HEK293T (cell line): ENCODE measurements around the gene RNU6-9.

ENCODE experiments used
- CTCF ChIA-PET: fragments of 350-600 bp; formaldehyde crosslinking; extraction: SDS; loops from one replicate; lab custom pipeline; 2021; ENCODE audit warnings: antibody characterized with exemption, inconsistent platforms; lab: Yijun Ruan, JAX
- POLR2A ChIA-PET: fragments of 350-600 bp; formaldehyde crosslinking; extraction: SDS; loops from one replicate; lab custom pipeline; 2020; ENCODE audit warnings: antibody characterized with exemption, inconsistent platforms; lab: Yijun Ruan, JAX
- DNase-seq: peaks from one replicate; pipeline ENCODE4 v3.0.0; 2012; ENCODE audit warnings: mixed read lengths; ENCODE audit errors: extremely low spot score
- ARNT ChIP-seq: fragments of 450-650 bp; IDR thresholded peaks from 2 replicates; pipeline ENCODE4 v1.6.1; 2017; ENCODE audit warnings: mild to moderate bottlenecking
- BHLHE40 ChIP-seq: fragments of 450-650 bp; IDR thresholded peaks from 2 replicates; pipeline ENCODE4 v1.6.1; 2016; ENCODE audit warnings: mild to moderate bottlenecking, moderate library complexity, borderline replicate concordance
- CTBP1 ChIP-seq: fragments of 450-650 bp; IDR thresholded peaks from 2 replicates; pipeline ENCODE4 v1.6.1; 2016; ENCODE audit warnings: borderline replicate concordance
- ELF4 ChIP-seq: fragments of 450-650 bp; IDR thresholded peaks from 2 replicates; pipeline ENCODE4 v1.6.1; 2017; ENCODE audit warnings: antibody characterized with exemption
- FOXA1 ChIP-seq: fragments of 450-650 bp; IDR thresholded peaks from 2 replicates; pipeline ENCODE4 v1.6.1; 2016; ENCODE audit warnings: mild to moderate bottlenecking
- FOXK2 ChIP-seq: fragments of 450-650 bp; IDR thresholded peaks from 2 replicates; pipeline ENCODE4 v1.6.1; 2016; ENCODE audit warnings: mild to moderate bottlenecking
- FOXM1 ChIP-seq: fragments of 450-650 bp; IDR thresholded peaks from 2 replicates; pipeline ENCODE4 v1.6.1; 2017; ENCODE audit warnings: mild to moderate bottlenecking, borderline replicate concordance
- HDGF ChIP-seq: fragments of 450-650 bp; IDR thresholded peaks from 2 replicates; pipeline ENCODE4 v1.6.1; 2017; ENCODE audit warnings: antibody characterized with exemption, borderline replicate concordance
- L3MBTL2 ChIP-seq: fragments of 450-650 bp; conservative IDR thresholded peaks from 2 replicates; pipeline ENCODE4 v1.6.1; 2016; ENCODE audit warnings: mild to moderate bottlenecking
- LEF1 ChIP-seq: fragments of 450-650 bp; IDR thresholded peaks from 2 replicates; pipeline ENCODE4 v1.6.1; 2017; ENCODE audit warnings: mild to moderate bottlenecking, borderline replicate concordance
- NFRKB ChIP-seq: fragments of 450-650 bp; IDR thresholded peaks from 2 replicates; pipeline ENCODE4 v1.6.1; 2016; ENCODE audit warnings: mild to moderate bottlenecking, moderate library complexity
- SP1 ChIP-seq: fragments of 450-650 bp; IDR thresholded peaks from 2 replicates; pipeline ENCODE4 v1.6.1; 2017
- SUZ12 ChIP-seq: fragments of 450-650 bp; IDR thresholded peaks from 2 replicates; pipeline ENCODE4 v1.6.1; 2016; ENCODE audit warnings: mild to moderate bottlenecking
- TARDBP ChIP-seq: fragments of 450-650 bp; IDR thresholded peaks from 2 replicates; pipeline ENCODE4 v1.6.1; 2016
- ZNF384 ChIP-seq: fragments of 450-650 bp; IDR thresholded peaks from 2 replicates; pipeline ENCODE4 v1.6.1; 2016
- TF ChIP-seq, protein P1 (sequence below): fragments of 450-650 bp; IDR thresholded peaks from 2 replicates; pipeline ENCODE4 v1.6.1; 2016

Gene RNU6-9

DNA sequence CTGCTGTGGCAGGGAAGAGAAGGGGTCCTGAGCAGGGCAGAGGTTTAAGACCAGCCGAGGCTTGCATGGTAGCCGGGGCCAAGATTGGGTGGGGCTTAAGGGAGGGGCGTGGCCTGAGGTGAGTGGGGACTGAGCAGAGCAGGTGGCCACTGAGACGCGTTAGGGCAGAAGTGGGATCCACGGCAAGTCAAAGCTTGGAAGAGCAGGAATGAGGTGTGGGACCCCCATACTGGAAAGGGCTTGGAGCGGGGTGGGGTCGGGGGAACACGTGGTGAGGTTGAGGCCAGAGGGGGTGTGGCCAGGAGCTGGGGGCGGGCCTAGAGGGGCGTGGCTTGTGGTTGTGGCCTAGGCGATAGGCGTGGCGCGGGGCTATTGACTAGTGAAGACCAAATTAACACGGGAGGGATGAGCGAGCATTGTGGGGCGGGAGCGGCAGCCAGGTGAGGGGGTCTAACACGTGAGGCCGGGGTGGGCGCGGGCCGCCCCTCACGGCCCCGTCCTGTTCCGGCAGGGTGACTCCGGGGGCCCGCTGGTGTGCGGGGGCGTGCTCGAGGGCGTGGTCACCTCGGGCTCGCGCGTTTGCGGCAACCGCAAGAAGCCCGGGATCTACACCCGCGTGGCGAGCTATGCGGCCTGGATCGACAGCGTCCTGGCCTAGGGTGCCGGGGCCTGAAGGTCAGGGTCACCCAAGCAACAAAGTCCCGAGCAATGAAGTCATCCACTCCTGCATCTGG lies 30.5 kb upstream of the RNU6-9 start:
- CTCF ChIA-PET: no interaction called here
- peak; percentile 51 for DNase-seq
- POLR2A ChIA-PET: no interaction called here
- TF ChIP-seq LEF1 (no peak), FOXA1 (no peak), ZNF384 (no peak), TARDBP (no peak), L3MBTL2 (no peak; the same call in 1 of the 2 replicates), FOXM1 (no peak), CTBP1 (no peak), FOXK2 (no peak), HDGF (no peak)

DNA sequence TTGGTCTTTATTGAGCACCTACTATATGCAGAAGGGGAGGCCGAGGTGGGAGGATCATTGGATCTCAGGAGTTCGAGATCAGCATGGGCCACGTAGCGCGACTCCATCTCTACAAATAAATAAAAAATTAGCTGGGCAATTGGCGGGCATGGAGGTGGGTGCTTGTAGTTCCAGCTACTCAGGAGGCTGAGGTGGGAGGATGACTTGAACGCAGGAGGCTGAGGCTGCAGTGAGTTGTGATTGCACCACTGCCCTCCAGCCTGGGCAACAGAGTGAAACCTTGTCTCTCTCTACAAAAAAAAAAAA lies 30.0 kb upstream of the RNU6-9 start:
- DNase-seq: no peak
- ChIA-PET POLR2A (interaction anchor here (1.0 kb wide), 1 partner anchor 68 kb away, joined by 3 read pairs; no protein-coding TSS in a partner anchor), CTCF (interaction anchor here (0.6 to 0.7 kb wide), 3 partner anchors 52 to 638 kb away, joined by 3 read pairs; partner anchors contain the start of gene KISS1R)
- TF ChIP-seq ARNT (no peak), CTBP1 (no peak), SP1 (no peak), SUZ12 (no peak), TARDBP (no peak), ZNF384 (no peak), NFRKB (no peak), FOXA1 (no peak), ELF4 (no peak), HDGF (no peak), LEF1 (no peak), BHLHE40 (no peak), L3MBTL2 (no peak)
- TF ChIP-seq, protein P1, sequence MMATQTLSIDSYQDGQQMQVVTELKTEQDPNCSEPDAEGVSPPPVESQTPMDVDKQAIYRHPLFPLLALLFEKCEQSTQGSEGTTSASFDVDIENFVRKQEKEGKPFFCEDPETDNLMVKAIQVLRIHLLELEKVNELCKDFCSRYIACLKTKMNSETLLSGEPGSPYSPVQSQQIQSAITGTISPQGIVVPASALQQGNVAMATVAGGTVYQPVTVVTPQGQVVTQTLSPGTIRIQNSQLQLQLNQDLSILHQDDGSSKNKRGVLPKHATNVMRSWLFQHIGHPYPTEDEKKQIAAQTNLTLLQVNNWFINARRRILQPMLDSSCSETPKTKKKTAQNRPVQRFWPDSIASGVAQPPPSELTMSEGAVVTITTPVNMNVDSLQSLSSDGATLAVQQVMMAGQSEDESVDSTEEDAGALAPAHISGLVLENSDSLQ: no peak

DNA sequence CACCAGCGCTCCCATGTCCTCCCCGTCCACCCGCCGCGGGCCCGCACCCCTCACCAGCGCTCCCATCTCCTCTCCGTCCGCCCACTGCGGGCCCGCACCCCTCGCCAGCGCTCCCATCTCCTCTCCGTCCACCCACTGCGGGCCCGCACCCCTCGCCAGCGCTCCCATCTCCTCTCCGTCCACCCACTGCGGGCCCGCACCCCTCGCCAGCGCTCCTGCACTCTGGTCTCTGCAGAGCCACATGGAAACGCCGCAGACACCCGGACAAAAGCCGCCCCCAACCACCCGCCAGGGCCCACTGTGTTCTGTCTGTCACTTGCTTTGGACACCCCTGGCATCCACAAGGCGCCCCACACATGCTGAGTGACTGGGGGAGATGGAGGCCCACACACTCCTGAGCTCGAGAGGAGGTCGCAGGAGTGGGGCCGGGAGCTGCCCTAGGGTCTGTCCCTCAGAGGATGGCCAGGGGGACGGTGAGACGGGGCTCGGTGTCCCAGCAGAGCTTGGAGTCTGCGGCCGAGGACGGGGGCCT lies 26.4 kb upstream of the RNU6-9 start:
- no peak for TF ChIP-seq ZNF384
- ChIA-PET CTCF (no interaction called here), POLR2A (no interaction called here)
- DNase-seq: no peak

DNA sequence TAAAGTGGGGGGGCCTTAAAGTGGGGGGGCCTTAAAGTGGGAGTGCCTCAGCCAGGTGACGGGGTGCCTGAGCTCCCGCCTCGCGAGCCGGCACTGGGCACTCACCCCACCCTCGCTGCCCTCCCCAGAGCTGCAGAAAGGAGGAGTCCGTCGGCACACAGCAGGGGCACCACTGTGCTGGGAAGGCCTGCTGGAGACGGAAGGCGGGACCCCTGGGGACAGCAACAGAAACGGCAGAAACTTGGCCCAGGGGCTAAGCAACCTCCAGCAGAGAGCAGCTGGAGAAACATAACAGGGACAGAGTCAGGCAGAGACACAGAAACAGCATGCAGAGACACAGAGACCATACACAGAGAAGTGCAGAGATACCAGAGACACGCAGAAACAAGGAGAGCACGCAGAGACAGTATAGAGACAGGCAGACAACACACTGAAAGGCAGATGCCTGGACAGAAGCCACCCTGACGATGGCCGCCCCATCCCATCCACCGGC lies 25.9 kb upstream of the RNU6-9 start:
- TF ChIP-seq SUZ12 (no peak), ARNT (no peak), FOXK2 (no peak), ELF4 (no peak), TARDBP (no peak), HDGF (no peak), LEF1 (no peak), SP1 (no peak), FOXM1 (peak; percentile 79; the same call in 1 of the 2 replicates)
- ChIA-PET POLR2A (no interaction called here), CTCF (no interaction called here)
- DNase-seq: no peak

DNA sequence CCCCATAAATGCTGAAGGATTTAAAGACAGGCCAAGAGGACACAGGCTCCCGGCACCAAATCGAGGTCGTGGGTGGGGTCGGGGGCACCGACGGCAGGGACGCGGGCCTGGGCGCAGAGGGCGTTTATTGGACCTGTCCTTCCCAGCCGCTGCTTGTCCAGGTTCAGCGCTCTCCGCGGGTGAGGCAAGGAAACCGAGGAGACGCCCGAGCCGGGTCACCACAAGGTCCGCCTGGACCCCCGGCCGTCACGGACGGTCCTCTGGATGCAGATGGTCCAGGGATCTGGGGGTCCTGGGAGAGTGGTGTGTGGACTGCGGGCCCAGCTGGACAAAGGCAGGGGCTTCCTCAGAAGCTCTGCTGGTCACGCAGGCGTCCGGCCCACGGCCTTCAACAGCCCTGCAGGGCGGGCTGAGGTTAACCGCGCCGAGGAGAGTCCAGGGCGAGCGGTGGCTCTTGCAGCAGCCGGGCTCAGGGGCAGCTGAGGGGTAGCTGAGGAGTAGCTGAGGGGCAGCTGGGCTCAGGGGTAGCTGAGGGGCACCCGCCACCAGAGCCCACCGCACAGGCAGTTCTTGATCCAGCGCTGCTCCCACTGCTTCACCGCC lies 25.3 kb upstream of the RNU6-9 start:
- DNase-seq: no peak
- TF ChIP-seq FOXA1 (no peak), NFRKB (no peak), HDGF (no peak), ARNT (no peak), TARDBP (no peak), SUZ12 (no peak), FOXM1 (no peak), L3MBTL2 (no peak), FOXK2 (no peak), CTBP1 (no peak), ELF4 (no peak), SP1 (no peak), ZNF384 (no peak), BHLHE40 (no peak), LEF1 (no peak)
- TF ChIP-seq, protein P1: no peak
- CTCF ChIA-PET: no interaction called here
- POLR2A ChIA-PET: no interaction called here

DNA sequence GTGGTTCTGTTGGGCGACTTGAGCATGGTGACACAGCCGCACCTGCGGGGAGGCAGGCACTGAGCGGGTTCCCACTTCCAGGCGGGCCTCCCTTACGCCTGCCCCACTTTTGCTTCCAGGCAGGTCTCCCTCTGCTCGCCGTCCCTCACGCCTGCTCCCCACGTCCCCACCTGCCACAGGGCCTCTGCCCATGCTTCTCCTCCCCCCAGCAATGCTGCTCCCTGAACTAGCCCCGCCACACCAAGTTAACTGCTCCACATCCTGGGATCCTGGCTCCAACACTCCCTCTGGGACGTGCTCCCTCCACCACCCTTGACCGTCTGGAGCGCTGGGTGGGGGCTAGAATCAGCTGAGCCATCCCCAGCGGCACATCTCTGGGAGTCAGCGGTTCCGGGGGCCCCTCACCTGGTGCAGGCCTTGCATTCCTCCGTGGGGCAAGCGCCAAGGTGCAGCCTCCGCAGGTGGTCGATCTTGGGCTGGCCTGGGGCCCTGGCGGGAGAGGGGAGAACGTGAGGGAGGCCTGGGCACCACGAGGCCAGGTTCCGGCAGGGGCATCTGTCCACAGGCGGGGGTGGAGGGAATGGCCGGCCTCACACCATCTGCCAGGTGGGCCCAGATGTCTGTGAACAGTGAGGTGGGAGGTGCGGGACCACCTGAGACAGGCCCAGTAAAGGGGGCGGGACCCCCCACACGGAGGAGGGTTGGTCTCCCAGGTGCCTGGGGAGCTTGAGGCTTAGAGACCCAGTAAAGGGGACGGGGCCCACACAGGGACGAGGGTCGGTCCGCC lies 24.6 kb upstream of the RNU6-9 start:
- ChIA-PET POLR2A (no interaction called here), CTCF (no interaction called here)
- DNase-seq: no peak
- no peak for TF ChIP-seq ELF4
- 0 out of 2 replicates have a peak, but pooled peaks have one; percentile 8 for TF ChIP-seq L3MBTL2
